Astrocyte of the cerebellum (primary cell): ENCODE results near the gene MOV10.

Experiments
- DNase-seq: peaks from one replicate; pipeline ENCODE4 v3.0.0-alpha.2; 2011; ENCODE audit warnings: low read depth
- H3K4me3 ChIP-seq: 2 replicates; pipeline ENCODE4 v1.5.1; 2011; ENCODE audit warnings: mild to moderate bottlenecking, low read depth, low read length, moderate library complexity
- CTCF ChIP-seq: IDR thresholded peaks from 2 replicates; pipeline ENCODE4 v1.5.1; 2012; ENCODE audit warnings: low read length, low read depth, moderate library complexity, mild to moderate bottlenecking; ENCODE audit errors: missing control alignments
- in situ Hi-C: cut with HindIII; loops from 2 replicates; pipeline ENCODE4 v1.10.0; 2017; ENCODE audit warnings: low sequenced_read_pairs

MOV10 gene

GRCh38 chr1:112706505-112707220 lies 32.2 kb downstream of the MOV10 start, which contains the start of gene RHOC:
TSS of gene RHOC (minus strand) at chr1:112707127. CDS start at chr1:112703799, 3,328 bp downstream.
- no peak for DNase-seq
- in situ Hi-C loops = no loop called here
- H3K4me3 ChIP-seq = peak within 1 kb of the TSS; percentile 92
- no peak for TF ChIP-seq CTCF

DNA sequence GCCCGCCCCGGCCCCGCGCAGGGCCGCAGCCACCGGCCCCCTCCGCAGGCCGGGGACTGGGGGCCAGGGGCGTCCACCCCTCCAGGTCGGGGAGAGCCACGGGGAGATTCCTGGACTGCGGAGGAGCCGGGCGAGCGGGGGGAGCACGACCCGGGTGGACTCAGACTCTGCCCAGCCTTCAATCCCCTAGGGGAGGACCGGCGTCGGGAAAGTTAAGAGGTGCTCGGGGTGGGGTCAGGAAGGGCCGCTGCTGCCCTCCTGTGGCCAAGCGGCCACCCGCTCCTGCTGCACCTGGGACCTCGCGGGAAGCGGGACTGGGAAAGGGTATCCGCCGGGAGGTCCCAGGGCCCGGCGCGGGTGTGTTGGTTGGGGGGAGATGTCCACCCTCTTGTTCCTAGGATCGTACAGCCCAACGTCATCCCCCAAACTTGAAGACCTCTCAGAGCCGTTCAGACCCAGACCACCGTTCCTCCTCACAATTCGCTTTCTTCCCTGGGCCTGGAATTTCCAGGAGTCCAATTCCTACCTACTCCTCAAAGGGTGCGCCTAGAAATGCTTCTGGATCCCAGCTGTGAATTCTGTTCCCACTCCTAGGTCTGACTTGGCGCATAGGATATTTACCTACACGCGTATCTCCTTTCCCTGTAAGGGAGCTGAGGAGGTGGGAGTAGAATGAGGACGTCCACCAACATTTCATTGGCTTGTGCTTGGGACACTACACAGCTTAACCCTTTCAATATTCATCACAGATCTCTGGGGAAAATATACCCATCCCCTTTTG lies 33.0 kb downstream of the MOV10 start:
- TF ChIP-seq CTCF = peak; percentile 91
- peak; percentile 60 for DNase-seq
- H3K4me3 ChIP-seq = peak overlapping the region; percentile 92
- in situ Hi-C loops = no loop called here

- TF ChIP-seq CTCF = no peak
- DNase-seq = no peak
- in situ Hi-C loops = no loop called here
- no peak overlapping the region for H3K4me3 ChIP-seq
Observed at GRCh38 chr1:112708002-112708448, 33.6 kb downstream of the MOV10 start.

DNA sequence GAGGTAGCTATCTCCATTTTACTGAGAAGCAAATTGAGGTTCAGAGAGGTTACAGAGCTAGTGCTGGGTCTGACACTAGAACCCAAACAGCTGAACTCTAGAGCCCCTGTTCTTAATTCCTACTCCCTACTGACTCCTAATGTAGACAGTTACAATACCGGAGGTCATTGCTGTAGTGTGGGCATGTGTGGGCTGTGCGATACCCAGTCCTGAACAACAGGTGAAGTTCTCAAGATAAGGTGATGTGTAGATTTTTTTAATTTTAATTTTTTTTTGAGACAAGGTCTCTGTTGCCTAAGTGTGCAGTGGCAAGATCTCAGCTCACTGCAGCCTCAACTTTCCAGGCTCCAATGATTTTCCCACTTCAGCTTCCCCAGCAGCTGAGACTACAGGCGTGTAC lies 34.0 kb downstream of the MOV10 start:
- H3K4me3 ChIP-seq = no peak overlapping the region
- no peak for TF ChIP-seq CTCF
- in situ Hi-C loops = no loop called here
- no peak for DNase-seq

DNA sequence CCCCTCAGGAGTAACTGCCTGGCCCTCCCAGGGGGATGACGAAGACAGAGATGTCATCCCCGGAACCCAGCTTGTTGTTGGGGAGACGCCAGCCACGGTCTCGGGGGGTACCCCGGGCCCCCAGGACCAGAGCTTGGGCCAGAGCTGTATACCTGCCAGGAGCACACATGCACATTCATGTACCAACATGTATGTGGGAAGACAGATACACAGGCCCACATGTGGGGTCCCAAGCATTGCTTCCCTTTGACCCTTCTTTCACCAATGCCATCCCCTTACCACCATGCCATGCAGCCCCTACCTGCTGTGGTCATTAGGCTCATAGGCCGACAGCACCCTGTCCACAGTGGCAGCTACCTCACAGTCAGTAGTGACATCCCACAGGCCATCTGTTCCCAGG lies 35.7 kb downstream of the MOV10 start:
- H3K4me3 ChIP-seq = no peak overlapping the region
- TF ChIP-seq CTCF = no peak

DNA sequence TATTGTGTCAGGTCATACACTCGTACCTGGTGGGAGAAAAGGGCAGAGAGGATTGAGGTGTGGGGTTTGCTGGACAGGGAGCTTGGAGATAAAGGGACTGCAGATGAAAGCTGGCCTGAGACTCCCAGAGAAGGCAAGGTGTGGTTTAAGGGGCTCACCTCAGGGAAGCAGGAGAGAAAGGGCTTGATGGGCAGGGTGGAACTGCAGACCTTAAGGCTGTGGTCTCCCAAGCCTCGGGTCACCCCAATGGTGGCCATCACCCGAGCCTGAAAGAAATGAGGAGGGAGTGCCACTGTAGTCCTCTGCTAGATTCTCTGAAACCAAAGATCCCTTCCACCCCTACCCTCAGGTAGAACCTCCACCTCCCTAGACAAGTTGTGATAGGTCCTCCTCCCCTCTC lies 36.1 kb downstream of the MOV10 start:
- no peak overlapping the region for H3K4me3 ChIP-seq
- no peak for TF ChIP-seq CTCF
- DNase-seq = no peak
- in situ Hi-C loops = no loop called here

More for the DNA sequence above, 35.7 kb downstream of the MOV10 start:
- in situ Hi-C loops = no loop called here
- DNase-seq = no peak
